ENCODE data around the gene AP5S1.
A peak's percentile ranks its signal among the peaks of the same experiment; 100 is the strongest.
"Not testable (repeated sequence)": the region's sequence is repeated elsewhere in the genome, so short reads cannot be mapped to it uniquely, and the experiment has no call there.

AP5S1 gene

GRCh38 chr20:3820048-3820900 lies at the start of gene AP5S1:
AP5S1 (plus strand) TSS chr20:3820547; CDS start chr20:3822118, 1,571 bp downstream.
- peak; percentile 98 for DNase-seq

- no peak for DNase-seq
Measured at GRCh38 chr20:3771552-3772058, 48.7 kb upstream of the AP5S1 start.

GRCh38 chr20:3775457-3776108 lies 44.8 kb upstream of the AP5S1 start:
- DNase-seq, result no peak

- DNase-seq, result no peak
Measured at GRCh38 chr20:3777381-3777715, 43.0 kb upstream of the AP5S1 start.

GRCh38 chr20:3777716-3778629 lies 42.4 kb upstream of the AP5S1 start:
- peak; percentile 66 for DNase-seq

- peak; percentile 18 for DNase-seq
Measured at GRCh38 chr20:3778976-3779375, 41.4 kb upstream of the AP5S1 start.

- DNase-seq, result peak; percentile 91
Measured at GRCh38 chr20:3781153-3781910, 39.0 kb upstream of the AP5S1 start, which contains the start of gene SPEF1. SPEF1 (minus strand) TSS chr20:3781448; CDS start chr20:3781287, 161 bp downstream.

- no peak for DNase-seq
Measured at GRCh38 chr20:3782597-3782996, 37.8 kb upstream of the AP5S1 start.

- DNase-seq, result peak; percentile 21
Measured at GRCh38 chr20:3783068-3783489, 37.3 kb upstream of the AP5S1 start.

GRCh38 chr20:3783511-3784195 lies 36.7 kb upstream of the AP5S1 start:
- DNase-seq, result peak; percentile 30

- DNase-seq, result no peak
Measured at GRCh38 chr20:3784216-3784853, 36.0 kb upstream of the AP5S1 start.

GRCh38 chr20:3784863-3785239 lies 35.5 kb upstream of the AP5S1 start:
- no peak for DNase-seq

- no peak for DNase-seq
Measured at GRCh38 chr20:3785240-3786125, 34.9 kb upstream of the AP5S1 start.

- DNase-seq, result peak; percentile 77
Measured at GRCh38 chr20:3786126-3786484, 34.2 kb upstream of the AP5S1 start.

GRCh38 chr20:3786665-3787323 lies 33.6 kb upstream of the AP5S1 start, which contains the start of gene CENPB:
CENPB (minus strand) TSS chr20:3786740; CDS start chr20:3786483, 257 bp downstream.
- DNase-seq, result peak; percentile 94

- DNase-seq, result no peak
Measured at GRCh38 chr20:3787324-3788014, 32.9 kb upstream of the AP5S1 start.

GRCh38 chr20:3788685-3789155 lies 31.6 kb upstream of the AP5S1 start:
- DNase-seq, result no peak

GRCh38 chr20:3789201-3789600 lies 31.1 kb upstream of the AP5S1 start:
- not testable (repeated sequence) for DNase-seq

Measured in femur (tissue), 1 donor.